ENCODE results near the gene CLDN15.
"Not testable (repeated sequence)": the region's sequence is repeated elsewhere in the genome, so short reads cannot be mapped to it uniquely, and the experiment has no call there.

Gene CLDN15, protein sequence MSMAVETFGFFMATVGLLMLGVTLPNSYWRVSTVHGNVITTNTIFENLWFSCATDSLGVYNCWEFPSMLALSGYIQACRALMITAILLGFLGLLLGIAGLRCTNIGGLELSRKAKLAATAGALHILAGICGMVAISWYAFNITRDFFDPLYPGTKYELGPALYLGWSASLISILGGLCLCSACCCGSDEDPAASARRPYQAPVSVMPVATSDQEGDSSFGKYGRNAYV

GRCh38 chr7:101237206-101238067 is at the start of gene CLDN15:
Gene CLDN15 (minus strand): TSS chr7:101237802. CDS start chr7:101237581, 221 bp downstream.
- DNase-seq = no peak

DNA sequence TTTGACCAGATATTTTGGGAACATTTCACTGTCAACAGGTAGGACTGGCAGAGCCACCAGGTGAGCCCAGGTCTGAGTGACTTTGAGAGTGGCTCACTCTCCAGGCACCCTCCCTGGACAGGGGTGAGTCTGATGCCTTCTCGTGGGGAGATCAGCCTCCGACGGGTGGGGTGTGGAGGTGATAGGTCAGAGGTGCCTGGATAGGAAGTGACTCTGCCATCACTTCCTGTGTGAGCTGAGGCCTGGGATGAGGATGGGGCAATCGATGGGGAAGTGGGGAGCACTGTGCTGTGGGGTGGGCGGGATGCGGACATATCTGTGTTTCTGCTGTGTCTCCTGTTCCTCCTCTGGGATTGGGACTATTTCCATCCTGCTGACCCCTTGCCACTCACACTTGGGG is 49.4 kb upstream of the CLDN15 start:
- no peak for DNase-seq

- DNase-seq = not testable (repeated sequence)
Observed at GRCh38 chr7:101285880-101286279, 48.3 kb upstream of the CLDN15 start.

DNA sequence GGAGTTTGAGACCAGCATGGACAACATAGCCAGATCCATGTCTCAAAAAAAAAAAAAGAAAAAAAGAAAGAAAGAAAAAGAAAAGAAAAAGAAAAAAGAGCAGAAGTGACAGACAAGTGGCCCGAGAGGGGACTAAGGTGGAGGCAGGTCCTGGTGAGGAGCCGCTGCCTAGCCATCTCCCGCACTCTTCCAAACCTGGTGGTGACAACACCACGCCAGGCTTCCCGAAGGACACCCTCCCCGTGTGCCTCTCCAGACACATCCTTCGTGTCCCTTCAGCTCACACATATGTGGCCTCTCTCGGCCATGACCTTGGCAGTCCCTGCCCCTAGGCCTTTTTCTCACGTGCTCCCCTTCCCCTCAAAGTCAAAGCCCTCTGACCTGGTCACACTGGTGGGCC is 47.6 kb upstream of the CLDN15 start:
- no peak for DNase-seq

- DNase-seq = not testable (repeated sequence)
Observed at GRCh38 chr7:101280912-101281311, 43.3 kb upstream of the CLDN15 start.

DNA sequence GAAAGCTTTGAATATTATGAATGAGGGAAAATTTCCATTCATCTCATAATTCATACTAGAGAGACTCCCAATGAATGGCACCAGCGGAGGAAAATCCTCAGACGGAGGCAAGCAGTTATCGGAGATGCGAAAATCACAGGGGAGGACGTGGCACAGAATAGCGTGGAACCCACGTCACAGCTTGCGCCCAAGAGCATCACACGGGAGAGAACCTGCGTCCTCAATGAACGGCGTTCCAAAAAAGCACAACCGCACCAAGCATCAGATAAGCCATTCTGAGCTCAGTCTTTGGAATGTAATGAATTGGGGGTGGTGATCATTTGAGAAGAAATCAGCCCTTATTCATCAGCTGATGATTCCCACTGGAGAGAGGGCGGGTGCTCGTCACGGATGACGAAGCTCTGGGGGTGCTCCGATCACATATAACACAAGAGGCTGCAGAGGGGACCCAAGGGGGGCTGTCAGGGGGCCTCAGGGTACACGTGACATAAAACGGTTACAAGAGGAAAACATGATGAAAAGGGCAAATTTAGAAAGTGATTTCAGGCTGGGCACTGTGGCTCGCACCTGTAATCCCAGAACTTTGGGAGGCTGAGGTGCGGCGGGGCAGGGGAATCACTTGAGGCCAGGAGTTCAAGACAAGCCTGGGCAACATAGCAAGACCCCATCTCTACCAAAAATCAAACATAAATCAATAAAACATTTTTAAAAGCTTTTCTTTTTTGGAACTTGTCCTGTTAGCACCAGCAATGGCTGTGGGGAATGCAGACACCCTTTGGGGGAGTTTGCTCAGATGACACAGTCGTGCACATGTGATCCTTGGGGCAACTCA is 41.1 kb upstream of the CLDN15 start:
- DNase-seq = no peak

GRCh38 chr7:101277155-101277554 is 39.6 kb upstream of the CLDN15 start:
- no peak for DNase-seq

DNA sequence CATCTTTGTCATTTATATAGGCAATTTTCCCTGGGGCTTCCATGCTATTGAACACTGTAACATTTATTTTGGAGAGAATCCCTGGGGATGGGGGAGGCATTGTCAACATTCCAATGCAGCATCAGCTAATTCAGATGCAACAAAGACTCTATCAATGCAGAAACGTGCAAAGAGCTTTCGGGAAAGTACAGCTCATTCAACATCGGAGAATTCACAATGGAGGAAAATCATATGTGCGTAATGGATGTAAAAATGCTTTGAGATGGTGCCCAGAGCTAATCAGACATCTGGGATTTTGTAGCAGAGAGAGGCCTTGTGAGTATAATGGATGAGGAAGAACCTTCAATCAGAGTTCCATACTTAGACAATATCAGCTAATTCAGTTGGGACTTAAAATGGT is 35.6 kb upstream of the CLDN15 start:
- no peak for DNase-seq

- DNase-seq = no peak
Observed at GRCh38 chr7:101271021-101271420, 33.4 kb upstream of the CLDN15 start.

DNA sequence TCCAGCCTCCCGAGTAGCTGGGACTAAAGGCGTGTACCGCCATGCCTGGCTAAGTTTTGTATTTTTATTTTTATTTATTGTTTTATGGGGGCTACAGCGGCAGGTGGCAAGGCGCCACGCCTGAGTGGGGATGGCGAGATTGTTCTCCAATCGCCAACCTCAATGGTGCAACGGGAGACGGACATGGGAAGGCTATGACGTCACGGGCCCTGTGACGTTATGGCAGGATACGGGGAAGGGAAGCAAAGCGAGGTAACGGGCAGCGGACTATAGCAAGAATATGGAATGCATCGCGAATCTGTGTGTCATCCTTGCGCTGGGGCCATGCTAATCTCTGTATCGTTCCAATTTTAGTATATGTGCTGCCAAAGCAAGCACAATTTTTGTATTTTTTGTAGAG is 32.1 kb upstream of the CLDN15 start:
- DNase-seq = no peak

- no peak for DNase-seq
Observed at GRCh38 chr7:101265622-101266516, 28.3 kb upstream of the CLDN15 start.

GRCh38 chr7:101264102-101264706 is 26.6 kb upstream of the CLDN15 start:
- DNase-seq = not testable (repeated sequence)

DNA sequence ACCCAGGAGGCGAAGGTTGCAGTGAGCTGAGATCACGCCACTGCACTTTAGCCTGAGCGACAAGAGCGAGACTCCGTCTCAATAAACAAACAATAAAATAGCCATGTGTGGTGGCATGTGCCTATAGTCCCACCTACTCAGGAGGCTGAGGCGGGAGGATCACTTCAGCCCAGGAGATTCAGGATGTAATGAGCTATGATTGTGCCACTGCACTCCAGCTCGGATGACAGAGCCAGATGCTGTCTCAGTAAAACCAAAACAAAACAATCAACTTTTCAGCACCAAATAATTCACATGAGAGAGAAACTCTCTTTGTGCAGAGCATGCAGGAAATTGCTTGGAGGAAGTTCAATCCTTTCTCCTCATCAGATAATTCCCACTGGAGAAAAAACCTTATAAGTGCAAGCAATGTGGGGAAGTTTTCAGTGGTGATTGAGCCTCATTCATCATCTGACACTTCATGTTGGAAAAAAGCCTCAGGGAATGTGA is 20.7 kb upstream of the CLDN15 start:
- DNase-seq = no peak

- no peak for DNase-seq
Observed at GRCh38 chr7:101255796-101256195, 18.2 kb upstream of the CLDN15 start.

DNA sequence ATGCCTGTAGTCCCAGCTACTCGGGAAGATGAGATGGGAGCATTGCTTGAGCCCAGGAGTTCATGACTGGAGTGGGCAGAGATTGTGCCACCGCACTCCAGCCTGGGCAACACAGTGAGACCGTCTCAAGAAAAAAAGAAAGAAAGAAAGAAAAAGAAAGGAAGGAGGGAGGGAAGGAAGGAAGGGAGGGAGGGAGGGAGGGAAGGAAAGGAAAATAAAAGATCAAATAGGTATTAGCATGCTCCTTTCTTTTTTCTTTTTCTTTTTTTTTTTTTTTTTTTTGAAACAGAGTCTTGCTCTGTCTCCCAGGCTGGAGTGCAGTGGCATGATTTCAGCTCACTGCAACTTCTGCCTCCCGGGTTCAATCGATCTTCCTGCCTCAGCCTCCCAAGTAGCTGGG is 15.6 kb upstream of the CLDN15 start:
- not testable (repeated sequence) for DNase-seq

GRCh38 chr7:101251871-101252659 is 14.5 kb upstream of the CLDN15 start:
- DNase-seq = peak; percentile 99

- DNase-seq = no peak
Observed at GRCh38 chr7:101250324-101250723, 12.7 kb upstream of the CLDN15 start.

GRCh38 chr7:101248276-101248675 is 10.7 kb upstream of the CLDN15 start:
- no peak for DNase-seq

DNA sequence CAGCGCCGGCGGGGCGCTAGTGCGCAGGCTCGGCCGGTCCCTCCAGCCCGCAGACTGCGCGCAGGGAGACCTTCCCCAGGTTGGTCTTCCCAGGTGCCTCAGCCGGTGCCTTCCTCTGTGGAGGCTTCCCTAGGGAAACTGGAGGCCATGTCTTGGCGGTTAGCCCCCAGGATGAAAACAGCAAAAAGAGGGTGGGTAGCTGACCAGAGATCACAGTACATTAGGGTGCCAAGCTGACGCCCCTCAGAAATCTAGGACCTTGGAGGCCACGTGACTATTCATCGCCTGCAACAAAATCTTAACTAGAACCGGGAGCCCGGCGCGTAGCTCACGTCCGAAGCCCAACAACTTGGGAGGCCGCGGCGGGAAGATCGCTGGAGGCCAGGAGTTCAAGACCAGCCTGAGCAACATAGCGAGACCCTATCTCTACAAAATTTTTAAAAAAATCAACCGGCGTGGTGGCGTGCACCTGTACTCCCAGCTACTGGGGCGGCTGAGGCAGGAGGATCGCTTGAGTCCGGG is 7.6 kb upstream of the CLDN15 start:
- no peak for DNase-seq

DNA sequence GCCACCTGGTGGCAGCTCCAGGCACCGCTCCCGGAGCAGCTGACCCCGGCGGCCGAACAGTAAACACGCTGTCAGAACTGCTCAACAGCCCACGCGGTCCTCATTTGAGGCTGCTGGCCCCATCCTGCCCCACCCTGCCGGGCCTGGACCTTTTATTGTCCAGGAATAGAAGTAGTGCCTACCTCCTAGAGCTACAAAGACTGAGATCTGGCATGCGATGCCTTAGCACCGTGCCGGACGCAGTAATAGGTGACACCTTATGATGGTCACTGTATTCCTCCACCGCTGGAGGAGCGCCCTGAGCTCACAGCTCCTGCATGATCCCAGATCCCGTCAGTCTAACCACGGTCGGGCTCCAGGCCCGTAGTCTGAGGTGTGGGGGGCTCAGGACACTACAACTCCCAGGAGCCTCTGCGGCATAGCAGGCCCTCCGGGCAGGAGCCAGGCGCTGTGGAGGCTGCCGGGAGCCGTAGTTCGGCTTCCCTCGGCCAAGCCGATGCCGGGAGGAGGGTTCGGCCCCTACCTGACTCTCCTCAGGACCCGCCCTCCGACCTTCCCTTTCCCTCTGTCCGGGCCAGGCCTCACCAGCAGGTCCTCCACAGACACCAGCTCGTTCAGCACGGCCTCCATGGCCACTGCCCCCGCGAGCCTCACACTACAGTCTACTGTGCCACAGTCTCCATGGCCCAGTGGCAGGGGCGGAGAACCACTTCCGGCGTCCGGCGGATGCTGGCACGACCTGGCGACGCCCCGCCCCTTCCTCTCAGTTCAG is 7.0 kb upstream of the CLDN15 start, which contains the start of gene FIS1:
TSS of gene FIS1 (minus strand) at position 707 of the 772 bp plus-strand sequence. CDS start at position 630, 77 bp downstream.
- DNase-seq = peak; percentile 93

All from stimulated activated naive CD4-positive, alpha-beta T cell treated with Interleukin-2 at 50 U/mL for 16 hours (primary cell).